ENCODE measurements around the gene GALNT9.
A peak's percentile ranks its signal among the peaks of the same experiment; 100 is the strongest.
"Not testable (repeated sequence)": the region's sequence is repeated elsewhere in the genome, so short reads cannot be mapped to it uniquely, and the experiment has no call there.

Gene GALNT9

GRCh38 chr12:132229926-132230325 is 99.5 kb downstream of the GALNT9 start:
- in situ Hi-C loops (cut with MboI; ENCODE audit: low pct_unique_long_range_greater_than_20kb, low sequenced_read_pairs) = no loop called here
- DNase-seq = no peak

DNA sequence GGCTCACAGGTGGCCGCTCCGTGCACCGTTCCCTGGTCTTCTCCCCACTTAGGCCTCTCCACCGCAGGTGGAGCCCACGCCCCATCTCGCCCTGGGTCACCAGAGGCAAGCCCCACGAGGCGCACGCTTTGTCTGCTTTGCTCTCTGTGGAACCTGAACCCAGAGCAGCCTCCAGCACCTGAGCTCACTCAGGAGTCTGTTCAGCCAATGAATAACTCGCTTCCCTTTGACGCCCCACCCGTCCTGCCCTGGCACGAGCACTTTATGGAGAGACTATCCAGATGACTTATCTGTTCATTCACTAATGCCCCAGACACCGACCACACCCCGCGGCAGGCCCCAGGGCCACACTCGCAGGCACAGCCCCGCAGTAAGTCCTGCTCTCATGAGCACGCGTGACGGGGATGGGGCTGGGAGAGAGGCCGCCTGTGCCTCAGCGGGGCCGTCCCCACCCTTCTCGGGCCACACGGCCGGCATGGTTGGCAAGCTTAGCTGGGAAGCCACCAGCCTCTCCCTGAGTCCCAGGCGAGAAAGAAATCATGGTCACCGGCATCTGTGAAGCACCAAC is 100.1 kb downstream of the GALNT9 start:
- in situ Hi-C loops (cut with MboI; ENCODE audit: low pct_unique_long_range_greater_than_20kb, low sequenced_read_pairs) = no loop called here
- no peak for DNase-seq

DNA sequence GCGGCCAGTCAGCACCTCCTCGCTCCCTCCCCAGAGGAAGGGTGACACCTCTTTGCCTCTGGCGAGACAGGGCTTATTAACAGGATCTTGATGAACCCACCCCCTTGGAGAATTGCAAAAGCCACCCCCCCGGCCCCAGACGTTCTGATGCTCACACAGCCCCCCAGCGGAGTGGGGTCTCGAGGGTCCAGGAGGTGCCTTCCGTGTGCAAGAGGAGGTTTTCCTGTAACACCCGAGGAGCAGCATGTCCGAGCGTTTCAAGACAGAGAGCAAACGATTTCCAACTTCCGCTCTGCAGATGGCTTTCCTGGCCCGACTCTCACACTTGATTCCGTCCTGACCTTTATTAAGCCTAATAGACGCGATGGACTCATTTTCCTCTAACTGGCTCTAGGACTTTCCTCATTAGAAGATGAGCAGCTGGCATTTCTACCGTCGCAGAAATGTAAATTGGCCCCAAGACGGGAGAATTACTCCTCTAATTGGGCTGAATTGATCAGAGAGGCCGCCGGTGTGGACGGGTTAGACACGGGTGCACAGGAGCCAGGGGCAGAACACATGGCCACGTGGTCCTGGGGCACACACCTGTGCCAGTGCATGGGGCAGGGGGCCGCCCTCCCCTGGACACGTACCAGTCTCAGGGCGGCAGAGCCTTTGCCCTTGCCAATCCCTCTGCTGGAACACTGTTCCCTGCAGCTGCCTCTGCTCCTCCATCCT is 100.8 kb downstream of the GALNT9 start:
- in situ Hi-C loops (cut with MboI; ENCODE audit: low pct_unique_long_range_greater_than_20kb, low sequenced_read_pairs) = no loop called here
- DNase-seq = no peak

GRCh38 chr12:132227782-132228475 is 101.5 kb downstream of the GALNT9 start:
- in situ Hi-C loops (cut with MboI; ENCODE audit: low pct_unique_long_range_greater_than_20kb, low sequenced_read_pairs) = no loop called here
- DNase-seq = no peak

DNA sequence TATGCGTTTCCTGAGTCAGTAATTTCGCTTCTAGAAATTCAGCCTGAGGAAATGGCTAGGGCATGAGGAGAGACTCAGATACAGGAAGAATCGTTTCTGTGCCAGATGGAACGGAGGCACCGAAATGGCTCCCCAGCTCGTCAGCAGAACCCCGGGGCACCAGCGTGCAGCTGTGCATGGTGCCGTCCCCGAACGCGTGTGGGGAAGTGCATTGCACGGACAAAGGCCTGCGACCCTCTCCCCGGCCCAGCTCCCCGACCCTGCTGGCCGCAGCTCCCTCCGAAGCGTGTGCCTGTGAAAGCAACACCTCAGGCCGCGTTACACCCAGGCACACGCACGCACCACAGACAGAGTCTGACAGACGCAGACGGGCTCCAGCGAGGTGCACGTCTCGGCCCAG is 102.3 kb downstream of the GALNT9 start:
- no peak for DNase-seq
- in situ Hi-C loops (cut with MboI; ENCODE audit: low pct_unique_long_range_greater_than_20kb, low sequenced_read_pairs) = no loop called here

GRCh38 chr12:132226604-132227003 is 102.8 kb downstream of the GALNT9 start:
- in situ Hi-C loops (cut with MboI; ENCODE audit: low pct_unique_long_range_greater_than_20kb, low sequenced_read_pairs) = no loop called here
- DNase-seq = no peak

DNA sequence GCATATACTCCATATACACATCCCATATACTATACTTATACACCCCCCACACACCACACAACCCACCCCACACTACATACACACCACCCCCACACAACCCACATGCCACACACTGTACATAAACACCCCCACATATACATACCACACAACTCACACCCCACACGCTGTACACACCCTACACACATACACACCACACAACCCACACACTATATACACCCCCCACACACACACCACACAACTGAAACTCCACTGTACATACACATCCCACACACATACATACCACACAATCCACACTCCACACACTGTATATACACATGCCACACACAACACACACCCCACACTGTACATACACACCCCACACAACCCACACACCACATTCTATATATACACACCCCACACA is 104.2 kb downstream of the GALNT9 start:
- in situ Hi-C loops (cut with MboI; ENCODE audit: low pct_unique_long_range_greater_than_20kb, low sequenced_read_pairs) = no loop called here
- DNase-seq = no peak

GRCh38 chr12:132224484-132224883 is 104.9 kb downstream of the GALNT9 start:
- no peak for DNase-seq
- in situ Hi-C loops (cut with MboI; ENCODE audit: low pct_unique_long_range_greater_than_20kb, low sequenced_read_pairs) = no loop called here

- no peak for DNase-seq
- in situ Hi-C loops (cut with MboI; ENCODE audit: low pct_unique_long_range_greater_than_20kb, low sequenced_read_pairs) = no loop called here
Observed at GRCh38 chr12:132222808-132223173, 106.6 kb downstream of the GALNT9 start.

DNA sequence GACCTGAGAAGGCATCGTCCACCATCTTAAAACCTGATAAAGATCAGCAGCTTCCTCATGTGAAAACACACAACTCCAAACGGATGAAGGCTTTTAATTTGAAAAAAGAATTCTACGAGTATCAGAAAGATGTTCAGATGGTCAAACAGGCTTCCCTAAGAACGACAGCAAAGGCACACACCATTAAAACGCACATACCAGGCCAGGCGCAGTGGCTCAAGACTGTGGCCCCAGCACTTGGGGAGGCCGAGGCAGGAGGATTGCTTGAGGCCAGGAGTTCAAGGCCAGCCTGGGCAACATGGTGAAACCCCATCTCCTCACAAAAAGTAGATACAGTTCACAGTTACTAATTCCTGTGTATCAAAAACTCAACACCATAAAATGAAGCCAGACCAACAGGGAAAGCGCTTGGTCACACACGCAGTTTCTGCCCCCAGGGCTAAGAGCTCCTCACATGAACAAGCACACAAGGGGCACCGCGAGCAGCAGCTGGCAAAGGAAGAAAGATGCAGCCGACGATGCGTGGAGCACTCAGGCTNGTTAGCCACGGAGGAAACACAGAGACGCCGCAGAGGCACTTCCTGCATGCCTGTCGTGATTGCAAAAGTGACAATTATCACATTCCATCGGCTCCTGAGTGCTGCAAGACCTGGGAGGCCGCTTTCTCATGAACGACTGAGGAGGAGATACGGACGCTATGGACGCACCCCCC is 107.1 kb downstream of the GALNT9 start:
- peak; percentile 80 for DNase-seq
- in situ Hi-C loops (cut with MboI; ENCODE audit: low pct_unique_long_range_greater_than_20kb, low sequenced_read_pairs) = no loop called here

GRCh38 chr12:132219761-132220160 is 109.6 kb downstream of the GALNT9 start:
- in situ Hi-C loops (cut with MboI; ENCODE audit: low pct_unique_long_range_greater_than_20kb, low sequenced_read_pairs); DNase-seq: not testable (repeated sequence)

DNA sequence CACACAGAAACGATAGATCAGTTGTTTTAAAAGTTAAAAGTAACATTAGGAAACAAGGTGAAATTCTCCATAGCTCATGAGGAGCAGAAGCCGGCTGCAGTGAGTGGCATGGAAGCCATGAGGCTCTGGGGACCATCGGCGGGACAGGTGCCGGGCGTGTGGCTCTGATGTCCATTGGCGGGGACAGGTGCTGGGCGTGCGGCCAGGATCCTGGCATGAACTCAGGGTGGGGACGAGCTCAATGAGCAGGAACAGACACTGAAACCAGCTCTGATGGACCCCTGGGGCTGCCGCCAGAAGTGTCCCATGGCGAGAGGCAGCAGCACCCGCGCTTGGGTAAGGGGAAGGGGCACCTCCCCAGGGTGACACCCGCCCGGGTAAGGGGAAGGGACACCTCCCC is 110.1 kb downstream of the GALNT9 start:
- in situ Hi-C loops (cut with MboI; ENCODE audit: low pct_unique_long_range_greater_than_20kb, low sequenced_read_pairs) = no loop called here
- no peak for DNase-seq

- in situ Hi-C loops (cut with MboI; ENCODE audit: low pct_unique_long_range_greater_than_20kb, low sequenced_read_pairs) = no loop called here
- peak; percentile 65 for DNase-seq
Observed at GRCh38 chr12:132218915-132219314, 110.5 kb downstream of the GALNT9 start.

DNA sequence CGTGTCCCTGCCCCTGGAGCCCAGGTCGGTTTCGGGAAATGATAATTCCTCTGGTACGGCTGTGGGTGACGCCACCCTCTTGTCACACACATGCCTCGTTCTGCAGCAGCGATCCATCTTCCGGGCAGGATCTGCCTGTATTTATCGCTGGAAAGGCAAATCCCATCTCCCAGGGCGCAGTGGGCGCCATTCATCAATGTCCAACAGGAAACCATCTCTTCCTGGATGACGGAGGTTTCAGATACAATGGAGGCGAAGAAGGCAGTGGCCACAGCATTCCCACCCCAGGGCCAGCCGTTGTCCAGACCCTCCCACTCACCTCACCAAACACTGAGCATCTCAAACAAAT is 110.9 kb downstream of the GALNT9 start:
- in situ Hi-C loops (cut with MboI; ENCODE audit: low pct_unique_long_range_greater_than_20kb, low sequenced_read_pairs) = no loop called here
- no peak for DNase-seq

GRCh38 chr12:132217800-132218526 is 111.4 kb downstream of the GALNT9 start:
- in situ Hi-C loops (cut with MboI; ENCODE audit: low pct_unique_long_range_greater_than_20kb, low sequenced_read_pairs) = no loop called here
- no peak for DNase-seq

DNA sequence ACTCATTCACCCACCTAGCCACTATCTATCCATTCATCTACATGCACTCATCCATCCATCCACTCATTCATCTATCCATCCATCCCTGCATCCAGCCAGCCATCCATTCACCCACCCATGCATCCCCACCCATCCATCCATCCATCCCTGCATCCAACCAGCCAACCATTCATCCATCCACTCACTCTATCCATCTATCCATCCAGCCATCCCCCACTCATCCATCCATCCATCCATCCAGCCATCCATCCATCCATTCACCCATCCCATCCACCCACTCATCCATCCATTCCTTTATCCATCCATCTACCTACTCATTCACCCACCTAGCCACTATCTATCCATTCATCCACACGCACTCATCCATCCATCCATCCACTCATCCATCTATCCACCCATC is 112.0 kb downstream of the GALNT9 start:
- in situ Hi-C loops (cut with MboI; ENCODE audit: low pct_unique_long_range_greater_than_20kb, low sequenced_read_pairs) = no loop called here
- DNase-seq = no peak

- in situ Hi-C loops (cut with MboI; ENCODE audit: low pct_unique_long_range_greater_than_20kb, low sequenced_read_pairs) = no loop called here
- no peak for DNase-seq
Observed at GRCh38 chr12:132216354-132216987, 112.9 kb downstream of the GALNT9 start.

DNA sequence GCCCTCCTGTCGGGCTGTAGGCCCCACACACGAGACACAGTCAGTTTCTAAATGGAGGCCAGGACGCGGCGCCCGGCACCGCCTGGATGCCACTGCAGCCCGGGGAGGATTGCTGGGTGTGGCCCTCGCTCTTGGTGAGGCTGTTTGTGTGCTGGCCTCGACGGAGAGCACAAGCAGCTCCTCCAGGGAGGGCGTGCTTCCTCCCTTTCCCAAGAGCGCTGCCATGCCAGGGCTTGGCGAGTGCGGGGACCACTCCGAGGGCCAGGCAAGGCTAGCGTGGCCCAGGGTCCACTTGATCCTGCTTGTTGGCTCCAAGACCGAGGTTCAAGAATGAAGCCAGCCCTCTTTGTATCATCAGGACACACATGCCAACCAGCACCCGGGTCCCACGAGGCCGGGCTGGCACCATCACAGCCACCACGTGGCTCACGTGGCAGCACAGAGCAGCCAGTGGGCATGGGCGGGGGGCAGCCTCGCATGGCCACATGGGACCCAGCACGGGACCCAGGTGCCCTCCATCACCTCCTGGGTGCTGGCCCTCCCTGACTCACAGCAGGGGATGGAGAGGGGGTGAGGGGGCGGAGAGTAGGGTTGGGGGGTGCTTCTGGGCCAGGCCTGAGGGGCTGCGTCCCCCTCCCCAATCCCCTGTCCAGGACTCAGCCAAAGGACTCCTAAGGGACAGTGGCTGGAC is 113.9 kb downstream of the GALNT9 start:
- DNase-seq = no peak
- in situ Hi-C loops (cut with MboI; ENCODE audit: low pct_unique_long_range_greater_than_20kb, low sequenced_read_pairs) = no loop called here

- in situ Hi-C loops (cut with MboI; ENCODE audit: low pct_unique_long_range_greater_than_20kb, low sequenced_read_pairs) = no loop called here
- DNase-seq = no peak
Observed at GRCh38 chr12:132214891-132215290, 114.5 kb downstream of the GALNT9 start.
